ENCODE results near the gene XPO1.
"Not testable (repeated sequence)": the region's sequence is repeated elsewhere in the genome, so short reads cannot be mapped to it uniquely, and the experiment has no call there.

The XPO1 gene

GRCh38 chr2:61537277-61537949 lies 743 bp downstream of the XPO1 start:
- peak overlapping the region; percentile 90 for H3K4me3 ChIP-seq (ENCODE audit: low read length)
- DNase-seq (ENCODE audit: low read depth, low spot score), result no peak

DNA sequence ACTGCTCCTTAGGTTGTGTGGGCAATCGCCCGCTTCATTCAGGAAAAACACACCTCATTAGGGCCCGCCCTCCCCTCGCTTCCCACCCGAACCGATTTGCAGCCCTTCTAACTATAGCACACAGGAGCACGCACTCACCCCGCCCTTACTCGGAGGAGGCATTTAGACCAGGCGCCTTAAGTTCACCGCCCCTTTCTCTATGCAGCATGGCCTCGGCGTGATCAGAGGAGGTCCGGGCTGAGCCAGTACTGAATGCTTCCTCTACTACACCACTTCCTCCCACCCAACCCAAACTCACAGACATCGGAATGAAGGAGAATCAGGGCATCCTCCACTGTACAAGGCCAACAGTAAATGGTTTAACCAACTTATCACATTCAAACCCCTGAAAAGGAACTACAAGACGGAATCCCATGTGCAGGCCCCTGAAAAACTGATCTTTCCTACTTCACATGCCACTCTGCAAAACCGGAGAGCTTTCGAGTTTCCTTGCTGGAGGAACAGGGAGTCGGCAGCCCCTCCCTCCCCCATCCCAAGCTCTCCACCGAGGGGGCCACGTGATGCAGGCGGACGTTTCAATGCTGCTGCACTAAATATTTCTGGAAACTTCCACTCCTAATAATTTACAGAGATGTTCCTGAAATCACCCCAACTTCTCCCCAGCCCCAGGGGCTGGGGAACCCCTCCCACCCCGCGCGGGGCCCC lies 1.4 kb downstream of the XPO1 start:
- peak; percentile 93 for DNase-seq (ENCODE audit: low read depth, low spot score)
- peak overlapping the region; percentile 90 for H3K4me3 ChIP-seq (ENCODE audit: low read length)

DNA sequence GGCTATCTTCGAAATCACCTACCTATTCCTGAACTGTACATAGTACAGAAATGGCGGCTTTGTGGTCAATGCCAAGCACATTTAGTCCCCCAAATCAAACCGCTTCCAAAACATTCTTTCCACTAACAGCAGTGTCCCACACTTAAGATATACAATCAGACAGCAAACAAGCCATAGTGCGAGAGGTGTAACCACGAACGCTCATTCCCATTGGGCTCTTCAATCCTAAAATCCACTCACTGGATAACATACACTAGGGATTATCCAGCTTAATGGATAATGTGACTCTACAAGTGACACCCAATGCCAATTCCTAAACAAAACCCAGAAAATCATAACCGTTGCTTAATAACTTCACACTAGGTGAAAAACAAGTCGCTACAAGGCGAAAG lies 2.0 kb downstream of the XPO1 start:
- peak overlapping the region; percentile 90 for H3K4me3 ChIP-seq (ENCODE audit: low read length)
- no peak for DNase-seq (ENCODE audit: low read depth, low spot score)

DNA sequence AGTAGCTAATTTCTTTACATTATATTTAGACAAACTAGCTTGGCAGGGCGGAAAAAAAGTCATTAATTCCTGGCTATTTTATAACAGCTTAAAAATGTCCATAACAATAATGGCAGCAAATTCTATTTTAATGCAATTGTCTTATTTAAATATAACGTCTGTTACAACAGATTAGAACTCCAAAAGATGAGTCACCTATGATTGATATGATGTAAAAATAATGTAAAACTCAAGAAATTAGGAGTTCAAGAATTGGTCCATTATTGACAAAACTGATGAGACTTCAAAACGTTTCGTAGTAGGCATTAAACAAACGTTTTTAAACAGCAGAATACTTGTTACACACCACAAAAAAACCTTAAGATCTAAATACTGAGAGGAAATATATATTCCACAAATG lies 2.7 kb downstream of the XPO1 start:
- H3K4me3 ChIP-seq (ENCODE audit: low read length), result peak overlapping the region; percentile 90
- no peak for DNase-seq (ENCODE audit: low read depth, low spot score)

- H3K4me3 ChIP-seq (ENCODE audit: low read length), result no peak overlapping the region
These were observed 3.2 kb downstream of the XPO1 start for GRCh38 chr2:61534926-61535325.

GRCh38 chr2:61530749-61531148 lies 7.4 kb downstream of the XPO1 start:
- H3K4me3 ChIP-seq (ENCODE audit: low read length), result no peak overlapping the region
- no peak for DNase-seq (ENCODE audit: low read depth, low spot score)

More at GRCh38 chr2:61534926-61535325, 3.2 kb downstream of the XPO1 start:
- DNase-seq (ENCODE audit: low read depth, low spot score), result no peak

DNA sequence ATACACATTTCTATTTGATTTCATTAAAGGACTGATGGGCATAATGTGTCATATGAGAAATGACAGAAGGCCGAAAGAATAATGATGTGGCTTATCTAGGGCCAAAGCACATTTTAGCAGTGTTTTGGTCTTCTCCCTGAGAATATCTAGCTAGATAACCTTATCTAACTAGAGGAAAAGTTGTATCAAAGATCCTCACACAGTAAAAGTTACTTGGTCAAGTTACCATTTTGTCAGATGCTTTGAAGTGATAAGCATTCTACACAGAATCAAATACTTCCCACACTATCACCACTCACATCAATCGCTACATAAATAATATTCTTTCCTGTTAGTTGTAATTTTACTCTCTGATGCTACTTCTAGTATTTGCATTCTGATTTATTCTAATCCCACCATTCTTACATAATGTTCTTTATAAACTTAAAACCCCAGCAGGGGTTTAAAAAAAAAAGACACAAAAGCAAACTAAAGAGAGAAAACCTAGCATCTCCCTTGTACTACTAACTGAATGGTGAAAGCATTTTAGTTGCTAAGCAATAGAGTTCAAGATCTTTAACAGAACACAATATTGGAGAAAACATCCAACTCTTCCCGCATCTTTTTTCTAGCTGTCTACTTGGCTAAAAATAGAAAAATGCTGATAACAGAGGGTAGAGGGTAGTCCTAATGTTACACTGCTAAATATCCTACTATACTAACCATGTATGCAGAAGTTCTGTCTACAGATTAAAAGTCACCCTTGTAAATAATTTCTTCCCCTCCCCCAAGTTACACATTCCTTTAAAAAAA lies 8.0 kb downstream of the XPO1 start:
- DNase-seq (ENCODE audit: low read depth, low spot score), result no peak
- H3K4me3 ChIP-seq (ENCODE audit: low read length), result no peak overlapping the region

DNA sequence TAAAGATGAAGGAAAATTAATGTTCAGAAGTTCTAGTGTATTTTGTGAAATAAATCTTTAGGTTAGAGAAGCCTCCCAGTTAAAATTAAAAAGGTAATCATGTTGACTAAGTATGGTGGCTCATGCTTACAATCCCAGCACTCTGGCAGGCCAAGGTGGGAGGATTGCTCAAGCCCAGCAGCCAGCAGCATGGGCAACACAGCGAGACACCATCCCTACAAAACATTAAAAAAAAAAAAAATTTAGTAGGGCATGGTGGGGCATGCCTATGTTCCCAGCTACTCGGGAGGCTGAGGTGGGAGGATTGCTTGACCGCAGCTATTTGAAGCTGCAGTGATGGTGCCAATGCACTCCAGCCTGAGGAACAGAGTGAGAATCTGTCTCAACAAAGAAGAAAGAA lies 17.9 kb downstream of the XPO1 start:
- DNase-seq (ENCODE audit: low read depth, low spot score), result no peak
- no peak overlapping the region for H3K4me3 ChIP-seq (ENCODE audit: low read length)

DNA sequence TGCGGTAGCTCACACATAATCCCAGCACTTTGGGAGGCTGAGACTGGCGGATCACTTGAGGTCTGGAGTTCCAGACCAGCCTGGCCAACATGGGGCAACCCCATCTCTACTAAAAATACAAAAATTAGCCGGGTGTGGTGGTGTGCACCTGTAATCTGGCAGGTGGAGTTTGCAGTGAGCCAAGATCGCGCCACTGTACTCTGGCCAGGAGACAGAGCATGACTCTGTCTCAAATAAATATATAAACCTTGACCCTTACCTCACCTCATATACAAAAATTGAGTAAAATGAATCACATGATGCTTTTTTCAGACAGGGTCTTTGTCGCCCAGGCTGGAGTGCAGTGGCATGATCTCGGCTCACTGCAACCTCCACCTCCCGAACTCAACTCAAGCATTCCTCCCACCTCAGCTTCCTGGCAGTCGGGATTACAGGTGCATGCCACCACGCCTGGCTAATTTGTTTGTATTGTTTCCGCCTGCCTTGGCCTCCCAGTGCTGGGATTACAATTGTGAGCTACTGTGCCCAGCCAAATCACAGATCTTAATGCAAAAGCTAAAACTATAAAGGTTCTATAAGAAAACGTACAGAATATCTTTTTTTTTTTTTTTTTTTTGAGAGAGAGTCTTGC lies 25.3 kb downstream of the XPO1 start:
- H3K4me3 ChIP-seq (ENCODE audit: low read length), result no peak overlapping the region
- DNase-seq (ENCODE audit: low read depth, low spot score), result no peak

- DNase-seq (ENCODE audit: low read depth, low spot score), result no peak
- H3K4me3 ChIP-seq (ENCODE audit: low read length), result no peak overlapping the region
These were observed 27.2 kb downstream of the XPO1 start for GRCh38 chr2:61510674-61511671.

- H3K4me3 ChIP-seq (ENCODE audit: low read length), result no peak overlapping the region
- no peak for DNase-seq (ENCODE audit: low read depth, low spot score)
These were observed 33.2 kb downstream of the XPO1 start for GRCh38 chr2:61504949-61505348.

- no peak for DNase-seq (ENCODE audit: low read depth, low spot score)
- no peak overlapping the region for H3K4me3 ChIP-seq (ENCODE audit: low read length)
These were observed 39.1 kb downstream of the XPO1 start for GRCh38 chr2:61499060-61499459.

DNA sequence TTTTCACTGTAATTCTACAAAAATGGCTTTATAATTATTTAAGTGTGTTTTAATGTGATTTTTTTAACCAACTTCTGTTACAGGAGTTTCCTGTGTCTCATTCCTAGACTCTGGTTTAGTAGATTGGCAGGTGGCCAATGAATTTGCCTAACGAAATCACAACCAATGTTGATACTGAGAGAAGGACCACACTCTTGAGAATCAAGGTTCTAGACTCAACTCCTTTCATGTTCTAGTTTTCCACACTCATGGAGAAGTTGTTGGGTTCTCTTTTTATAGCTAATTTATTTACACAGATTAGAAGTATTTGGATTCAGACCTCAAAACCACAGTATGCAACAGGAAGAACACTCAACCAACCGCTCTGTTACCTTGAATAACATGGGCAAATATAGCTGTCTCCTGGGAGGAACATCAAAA lies 44.6 kb downstream of the XPO1 start:
- no peak overlapping the region for H3K4me3 ChIP-seq (ENCODE audit: low read length)
- peak; percentile 58 for DNase-seq (ENCODE audit: low read depth, low spot score)

- H3K4me3 ChIP-seq (ENCODE audit: low read length), result no peak overlapping the region
- DNase-seq (ENCODE audit: low read depth, low spot score), result no peak
These were observed 45.7 kb downstream of the XPO1 start for GRCh38 chr2:61492476-61492875.

DNA sequence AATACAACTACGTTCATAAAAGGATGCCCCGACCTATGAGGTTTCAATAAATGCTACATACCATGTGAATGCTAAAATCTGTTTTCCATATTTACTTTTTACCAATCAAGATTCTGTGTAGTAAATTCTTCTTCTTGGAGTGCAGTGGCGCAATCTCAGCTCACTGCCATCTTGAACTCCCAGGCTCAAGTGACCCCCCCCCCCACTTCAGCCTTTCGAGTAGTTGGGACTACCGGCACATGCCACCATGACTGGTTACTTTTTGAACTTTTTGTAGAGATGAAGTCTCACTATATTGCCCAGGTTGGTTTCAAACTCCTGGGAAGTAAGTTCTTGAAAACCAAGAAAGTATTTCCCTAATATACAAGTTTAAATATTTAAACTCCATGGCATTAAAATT lies 52.9 kb downstream of the XPO1 start:
- H3K4me3 ChIP-seq (ENCODE audit: low read length), result no peak overlapping the region
- DNase-seq (ENCODE audit: low read depth, low spot score), result no peak

DNA sequence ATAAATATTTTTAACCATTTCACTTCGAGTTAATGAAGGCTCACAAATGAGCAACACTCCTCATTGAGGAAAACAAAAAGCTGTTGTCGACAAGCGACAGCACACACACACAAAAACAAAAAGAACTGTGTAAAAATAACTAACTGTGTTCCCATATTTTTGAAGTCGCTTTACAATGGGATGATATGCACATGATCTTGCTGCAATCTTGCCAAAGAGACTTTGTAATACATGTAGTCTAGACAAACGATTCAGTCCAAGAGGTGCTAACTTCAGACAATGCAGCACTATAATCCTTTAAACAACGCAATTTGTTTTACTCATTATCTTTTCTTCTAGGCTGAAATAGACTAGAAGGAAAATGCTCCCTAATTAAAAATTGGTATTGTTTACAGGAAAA lies 60.1 kb downstream of the XPO1 start:
- no peak for DNase-seq (ENCODE audit: low read depth, low spot score)

GRCh38 chr2:61476929-61477589 lies 61.1 kb downstream of the XPO1 start:
- DNase-seq (ENCODE audit: low read depth, low spot score); H3K4me3 ChIP-seq (ENCODE audit: low read length): not testable (repeated sequence)

More for the DNA sequence above, 60.1 kb downstream of the XPO1 start:
- no peak overlapping the region for H3K4me3 ChIP-seq (ENCODE audit: low read length)
